ENCODE data around the gene GABRB2. TPM values are rescaled to one million over a fixed set of nuclear protein-coding genes. Genes with fewer than 3 reads are reported as not detected.

GABRB2 gene
- total RNA-seq, 1 donor from 2014 or later, result 0.56 TPM

GRCh38 chr5:161283296-161283695 lies 263.2 kb downstream of the GABRB2 start:
- TF ChIP-seq, protein P1, sequence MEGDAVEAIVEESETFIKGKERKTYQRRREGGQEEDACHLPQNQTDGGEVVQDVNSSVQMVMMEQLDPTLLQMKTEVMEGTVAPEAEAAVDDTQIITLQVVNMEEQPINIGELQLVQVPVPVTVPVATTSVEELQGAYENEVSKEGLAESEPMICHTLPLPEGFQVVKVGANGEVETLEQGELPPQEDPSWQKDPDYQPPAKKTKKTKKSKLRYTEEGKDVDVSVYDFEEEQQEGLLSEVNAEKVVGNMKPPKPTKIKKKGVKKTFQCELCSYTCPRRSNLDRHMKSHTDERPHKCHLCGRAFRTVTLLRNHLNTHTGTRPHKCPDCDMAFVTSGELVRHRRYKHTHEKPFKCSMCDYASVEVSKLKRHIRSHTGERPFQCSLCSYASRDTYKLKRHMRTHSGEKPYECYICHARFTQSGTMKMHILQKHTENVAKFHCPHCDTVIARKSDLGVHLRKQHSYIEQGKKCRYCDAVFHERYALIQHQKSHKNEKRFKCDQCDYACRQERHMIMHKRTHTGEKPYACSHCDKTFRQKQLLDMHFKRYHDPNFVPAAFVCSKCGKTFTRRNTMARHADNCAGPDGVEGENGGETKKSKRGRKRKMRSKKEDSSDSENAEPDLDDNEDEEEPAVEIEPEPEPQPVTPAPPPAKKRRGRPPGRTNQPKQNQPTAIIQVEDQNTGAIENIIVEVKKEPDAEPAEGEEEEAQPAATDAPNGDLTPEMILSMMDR (IDR thresholded peaks at IDR 0.05), result no peak
- H3K4me3 ChIP-seq, result no peak overlapping the region
- no peak overlapping the region for H3K27ac ChIP-seq
- intact Hi-C loops (cut with DNase I), result no loop called here
- H3K4me1 ChIP-seq, result no peaks in the 10 kb centered on the region
- no peaks in the 10 kb centered on the region for H3K27me3 ChIP-seq (ENCODE audit: low read depth)
- H3K9me3 ChIP-seq, result peaks cover 8% of the 10 kb centered on the region
- ATAC-seq, result no peak
- H3K36me3 ChIP-seq, result no peaks in the 10 kb centered on the region
- no peak for DNase-seq

- Histone ChIP-seq H3K27me3 (ENCODE audit: low read depth) (no peaks in the 10 kb centered on the region), H3K36me3 (no peaks in the 10 kb centered on the region), H3K4me3 (no peak overlapping the region), H3K9me3 (peaks cover 8% of the 10 kb centered on the region), H3K27ac (no peak overlapping the region), H3K4me1 (no peaks in the 10 kb centered on the region)
- no peak for ATAC-seq
- intact Hi-C loops (cut with DNase I), result no loop called here
- TF ChIP-seq, protein P1 (IDR thresholded peaks at IDR 0.05), result no peak
- no peak for DNase-seq
Measured at GRCh38 chr5:161278739-161279660, 267.5 kb downstream of the GABRB2 start.

- ATAC-seq (no peak), DNase-seq (no peak)
- Histone ChIP-seq H3K9me3 (peaks cover 8% of the 10 kb centered on the region), H3K4me1 (no peaks in the 10 kb centered on the region), H3K36me3 (no peaks in the 10 kb centered on the region), H3K27ac (no peak overlapping the region), H3K27me3 (ENCODE audit: low read depth) (no peaks in the 10 kb centered on the region), H3K4me3 (no peak overlapping the region)
- TF ChIP-seq, protein P1 (IDR thresholded peaks at IDR 0.05), result no peak
- intact Hi-C loops (cut with DNase I), result no loop called here
Measured at GRCh38 chr5:161277011-161277410, 269.5 kb downstream of the GABRB2 start.

DNA sequence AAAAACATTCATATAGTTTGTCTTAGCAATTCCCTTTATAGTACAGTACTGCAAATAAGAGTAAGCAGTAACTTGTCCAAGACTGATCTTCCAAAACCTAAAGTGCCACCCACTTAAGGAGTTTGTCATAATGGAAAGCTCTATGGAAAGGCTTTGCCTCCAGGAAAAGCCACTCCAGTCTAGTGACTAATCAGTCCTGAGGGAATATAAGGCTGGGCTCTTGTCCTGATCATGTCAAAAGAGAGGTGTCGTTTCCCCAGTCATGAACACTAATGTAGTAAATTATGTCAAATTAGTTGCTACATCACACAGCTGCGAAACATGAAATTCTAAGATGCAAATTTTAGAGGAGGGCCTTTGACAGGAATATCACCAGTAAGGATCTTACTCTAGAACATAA lies 271.6 kb downstream of the GABRB2 start:
- intact Hi-C loops (cut with DNase I), result no loop called here
- Histone ChIP-seq H3K27me3 (ENCODE audit: low read depth) (no peaks in the 10 kb centered on the region), H3K4me3 (no peak overlapping the region), H3K36me3 (no peaks in the 10 kb centered on the region), H3K9me3 (peaks cover 1% of the 10 kb centered on the region), H3K27ac (no peak overlapping the region), H3K4me1 (no peaks in the 10 kb centered on the region)
- ATAC-seq, result no peak
- no peak for DNase-seq
- TF ChIP-seq, protein P1 (IDR thresholded peaks at IDR 0.05), result no peak

- Histone ChIP-seq H3K4me1 (no peaks in the 10 kb centered on the region), H3K4me3 (no peak overlapping the region), H3K9me3 (no peaks in the 10 kb centered on the region), H3K36me3 (no peaks in the 10 kb centered on the region), H3K27me3 (ENCODE audit: low read depth) (no peaks in the 10 kb centered on the region), H3K27ac (no peak overlapping the region)
- TF ChIP-seq, protein P1 (IDR thresholded peaks at IDR 0.05), result no peak
- DNase-seq, result no peak
- no peak for ATAC-seq
- intact Hi-C loops (cut with DNase I), result no loop called here
Measured at GRCh38 chr5:161273410-161273809, 273.1 kb downstream of the GABRB2 start.

Data from lower lobe of right lung (tissue), 2 donors.